Left lung (tissue), 10 donors: ENCODE results near the gene CYP51A1. TPM values are rescaled to one million over a fixed set of nuclear protein-coding genes. Genes with fewer than 3 reads are reported as not detected.
A peak's percentile ranks its signal among the peaks of the same experiment; 100 is the strongest.
"Not testable (repeated sequence)": the region's sequence is repeated elsewhere in the genome, so short reads cannot be mapped to it uniquely, and the experiment has no call there.

Experiments used
- ATAC-seq: fragments of 200-7000 bp; cut with Tn5 transposase; one replicate; pipeline ENCODE4 v1.9.1; 2020; ENCODE audit warnings: moderate library complexity
- DNase-seq, 4 donors: peaks; one replicate each; pipeline ENCODE4 v3.0.0-alpha.2; 2013 to 2020
- H3K27ac ChIP-seq, 2 donors: fragments of 200-600 bp; sonication (generic) in 1 of 2; one replicate each; pipeline versions ENCODE4 v1.5.0 to v1.8.0; 2020 to 2021
- H3K27me3 ChIP-seq, 2 donors: fragments of 200-600 bp; sonication (generic) in 1 of 2; one replicate each; pipeline versions ENCODE4 v1.5.0 to v1.8.0; 2020 to 2021
- H3K36me3 ChIP-seq, 2 donors: fragments of 200-600 bp; sonication (generic) in 1 of 2; one replicate each; pipeline versions ENCODE4 v1.5.0 to v1.8.0; 2020 to 2021
- H3K4me1 ChIP-seq, 2 donors: fragments of 200-600 bp; one replicate each; pipeline ENCODE4 v1.8.0; 2021
- H3K4me3 ChIP-seq, 2 donors: fragments of 200-600 bp; sonication (generic) in 1 of 2; one replicate each; pipeline versions ENCODE4 v1.5.0 to v1.8.0; 2020 to 2021; ENCODE audit warnings: mild to moderate bottlenecking in 1 of 2
- H3K9me3 ChIP-seq, 2 donors: fragments of 200-600 bp; sonication (generic) in 1 of 2; one replicate each; pipeline versions ENCODE4 v1.5.0 to v1.8.0; 2020 to 2021
- CTCF ChIP-seq, 2 donors: fragments of 200-600 bp; sonication (generic) in 1 of 2; IDR thresholded peaks; one replicate each; pipeline versions ENCODE4 v1.5.0 to v1.8.0; 2021; ENCODE audit warnings: antibody characterized with exemption in 2 of 2
- intact Hi-C, 2 donors: fragments of 100-400 bp; cut with DNase I; formaldehyde crosslinking; loops; one replicate each; pipeline versions ENCODE4 v1.11.2 to v1.14.2; 2022
- polyA plus RNA-seq, 6 donors: library from polyadenylated mRNA; unstranded; fragments of 120-200 nt; gene quantifications; one replicate each; pipeline ENCODE4 v1.2.1, GENCODE V29; 2013; ENCODE audit not compliant: insufficient read length in 6 of 6
- total RNA-seq, 2 donors: library from RNA; stranded (reverse); fragmentation: NEBNext Ultra II Directional; extraction: Animal tissue kit (Norgen Biotek cat#: 25700); gene quantifications; one replicate each; pipeline ENCODE4 v1.2.1, GENCODE V29; 2021
- donor health status: DM: no; HTN: yes; CAD: no.
- donor health status: DM: no; HTN: no; CAD: no.

Gene CYP51A1
- total and polyA plus RNA-seq, 8 donors, result 35.1 to 271 (median 42.7) TPM

GRCh38 chr7:92088266-92088665, 46.0 kb downstream of the CYP51A1 start:
- H3K36me3 ChIP-seq, result peaks cover 0 to 95% of the 10 kb centered on the region in 2 donors
- H3K4me1 ChIP-seq, result no peaks in the 10 kb centered on the region
- no peak overlapping the region for H3K27ac ChIP-seq
- intact Hi-C loops, result no loop called here
- ATAC-seq, result no peak
- no peaks in the 10 kb centered on the region for H3K9me3 ChIP-seq
- no peak for TF ChIP-seq CTCF (IDR thresholded peaks at IDR 0.05)
- DNase-seq, result no peak
- no peaks in the 10 kb centered on the region for H3K27me3 ChIP-seq
- no peak overlapping the region for H3K4me3 ChIP-seq

GRCh38 chr7:92083922-92084321, 50.4 kb downstream of the CYP51A1 start:
- H3K27me3 ChIP-seq, intact Hi-C loops, H3K27ac ChIP-seq, ATAC-seq, H3K4me3 ChIP-seq, H3K9me3 ChIP-seq, DNase-seq, H3K4me1 ChIP-seq: not testable (repeated sequence)
- peaks cover 0 to 94% of the 10 kb centered on the region in 2 donors for H3K36me3 ChIP-seq

DNA sequence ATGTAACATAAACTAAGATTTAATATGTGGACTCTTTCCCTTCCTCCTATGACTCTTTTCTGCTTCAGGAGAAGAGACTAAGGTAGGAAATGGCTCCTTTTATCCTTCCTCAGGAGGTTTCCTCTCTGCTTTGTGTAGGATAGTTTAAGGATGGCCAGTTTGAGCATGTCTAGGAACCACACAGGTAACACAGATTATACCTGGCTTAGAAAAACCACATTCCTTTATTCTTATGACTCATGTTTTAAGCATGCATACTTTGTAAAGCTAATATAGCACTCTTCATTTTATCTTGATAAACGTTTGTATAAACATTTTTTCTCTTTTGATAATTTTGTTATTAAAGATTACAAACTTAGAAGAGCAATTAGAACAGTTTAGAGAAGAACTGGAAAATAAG, 57.8 kb downstream of the CYP51A1 start:
- no peaks in the 10 kb centered on the region for H3K27me3 ChIP-seq
- H3K9me3 ChIP-seq, result no peaks in the 10 kb centered on the region
- peak; percentile 97 for ATAC-seq
- H3K4me3 ChIP-seq, result no peak overlapping the region
- intact Hi-C loops, result no loop called here
- H3K36me3 ChIP-seq, result peaks cover 0 to 62% of the 10 kb centered on the region in 2 donors
- DNase-seq, result no peak
- no peak for TF ChIP-seq CTCF (IDR thresholded peaks at IDR 0.05)
- no peaks in the 10 kb centered on the region for H3K4me1 ChIP-seq
- peak overlapping the region in 1 of 2 donors; percentile 9 for H3K27ac ChIP-seq

DNA sequence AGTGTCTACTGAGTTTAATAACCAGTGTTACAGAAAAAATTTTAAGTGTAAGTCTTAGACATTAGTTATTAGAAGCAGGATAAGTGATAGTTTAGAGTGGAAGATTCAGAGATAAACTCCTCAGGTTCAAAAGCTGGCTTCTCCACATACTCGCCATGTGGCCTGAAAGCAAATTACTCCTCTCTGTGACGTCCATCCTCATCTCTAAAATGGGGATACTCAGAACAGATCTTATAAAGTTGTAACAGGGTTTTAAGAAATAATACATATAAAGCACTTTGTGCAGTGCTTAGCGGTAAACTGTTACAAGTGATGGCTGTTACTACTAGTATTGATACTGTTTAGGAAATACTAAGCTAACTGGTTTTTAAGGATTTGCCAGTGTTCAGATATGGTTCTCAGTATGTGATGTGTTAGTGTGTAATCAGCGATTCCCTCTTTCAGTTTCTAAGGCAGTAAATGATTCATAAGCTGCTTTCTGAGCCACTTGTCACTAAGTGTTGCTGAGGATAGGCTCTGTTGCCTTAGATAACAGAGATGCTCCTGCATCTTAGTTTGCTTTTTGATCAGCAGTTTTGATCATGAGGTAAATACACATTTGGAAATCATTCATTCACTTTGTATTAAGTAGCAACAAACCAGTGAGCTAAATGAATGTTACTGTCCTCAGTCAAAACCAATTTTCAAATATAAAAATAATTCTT, 58.7 kb downstream of the CYP51A1 start:
- Histone ChIP-seq H3K4me1 (no peaks in the 10 kb centered on the region), H3K27ac (no peak overlapping the region), H3K4me3 (no peak overlapping the region), H3K9me3 (no peaks in the 10 kb centered on the region), H3K36me3 (peaks cover 0 to 62% of the 10 kb centered on the region in 2 donors), H3K27me3 (no peaks in the 10 kb centered on the region)
- intact Hi-C loops, result no loop called here
- DNase-seq (no peak), ATAC-seq (peak; percentile 64)
- TF ChIP-seq CTCF (IDR thresholded peaks at IDR 0.05), result no peak

DNA sequence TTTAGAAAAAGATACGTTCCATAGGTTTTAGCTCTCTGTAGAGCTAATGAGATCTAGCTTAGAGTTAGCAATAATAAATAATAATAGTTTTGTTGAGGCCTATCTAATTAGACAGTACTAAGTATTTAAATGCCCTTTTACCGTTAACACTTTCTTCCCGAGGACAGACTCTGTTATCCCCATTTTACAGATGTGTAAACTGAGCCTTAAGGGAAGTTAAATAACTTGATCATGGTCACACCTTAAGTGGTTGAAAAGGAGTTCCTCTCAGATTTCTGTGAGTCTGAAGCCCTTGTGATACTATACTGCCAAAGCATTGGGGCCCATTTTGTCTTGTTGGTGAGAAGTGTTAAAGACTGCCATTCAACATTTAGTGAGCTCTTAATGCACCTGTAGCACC, 61.6 kb downstream of the CYP51A1 start:
- intact Hi-C loops, result no loop called here
- Histone ChIP-seq H3K4me3 (no peak overlapping the region), H3K9me3 (no peaks in the 10 kb centered on the region), H3K4me1 (no peaks in the 10 kb centered on the region), H3K27me3 (no peaks in the 10 kb centered on the region), H3K27ac (no peak overlapping the region), H3K36me3 (peaks cover 0 to 51% of the 10 kb centered on the region in 2 donors)
- TF ChIP-seq CTCF (IDR thresholded peaks at IDR 0.05), result no peak
- ATAC-seq, result no peak
- DNase-seq, result no peak

DNA sequence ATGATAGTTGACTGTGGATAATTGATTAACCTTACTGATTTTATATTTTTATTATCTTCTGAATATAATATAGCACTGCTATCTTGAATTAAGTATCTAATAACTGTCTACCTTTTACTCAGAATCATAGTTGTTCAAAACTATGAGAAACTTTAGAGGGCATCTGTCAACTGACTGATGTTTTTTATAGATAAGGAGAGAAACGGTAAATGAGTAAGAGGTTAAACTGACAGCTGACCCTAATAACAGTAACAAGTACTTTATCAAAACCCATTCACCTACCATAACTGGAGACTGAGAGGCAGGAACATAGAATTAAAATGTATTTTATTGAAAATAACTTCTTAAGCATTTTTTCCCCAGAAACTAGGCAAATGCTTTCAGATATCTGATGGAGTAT, 62.2 kb downstream of the CYP51A1 start:
- H3K36me3 ChIP-seq, result peaks cover 0 to 49% of the 10 kb centered on the region in 2 donors
- no peaks in the 10 kb centered on the region for H3K27me3 ChIP-seq
- H3K4me1 ChIP-seq, result no peaks in the 10 kb centered on the region
- no peak for ATAC-seq
- no peak for TF ChIP-seq CTCF (IDR thresholded peaks at IDR 0.05)
- DNase-seq, result no peak
- intact Hi-C loops, result no loop called here
- H3K9me3 ChIP-seq, result no peaks in the 10 kb centered on the region
- no peak overlapping the region for H3K4me3 ChIP-seq
- H3K27ac ChIP-seq, result no peak overlapping the region
